GM18499 (cell line): ENCODE data around the gene IL16.

Experiments
- ATAC-seq: cut with Tn5 transposase; IDR thresholded peaks from one replicate; pipeline ENCODE4 v1.9.1; 2021; ENCODE audit warnings: moderate number of reproducible peaks; ENCODE audit not compliant: insufficient read depth, unreplicated experiment

Gene IL16

GRCh38 chr15:81254277-81254915, 57.7 kb downstream of the IL16 start:
- ATAC-seq, result no peak

- ATAC-seq, result no peak
Observed at GRCh38 chr15:81254916-81255290, 58.2 kb downstream of the IL16 start.

GRCh38 chr15:81255315-81255957, 58.8 kb downstream of the IL16 start:
- no peak for ATAC-seq

- ATAC-seq, result no peak
Observed at GRCh38 chr15:81255958-81256320, 59.3 kb downstream of the IL16 start.

GRCh38 chr15:81256916-81257315, 60.2 kb downstream of the IL16 start:
- ATAC-seq, result no peak

- no peak for ATAC-seq
Observed at GRCh38 chr15:81257435-81257834, 60.8 kb downstream of the IL16 start.

- no peak for ATAC-seq
Observed at GRCh38 chr15:81258455-81258854, 61.8 kb downstream of the IL16 start.

GRCh38 chr15:81259760-81260298, 63.1 kb downstream of the IL16 start:
- no peak for ATAC-seq

- no peak for ATAC-seq
Observed at GRCh38 chr15:81261172-81261811, 64.6 kb downstream of the IL16 start.

GRCh38 chr15:81263477-81263876, 66.8 kb downstream of the IL16 start:
- no peak for ATAC-seq

GRCh38 chr15:81264072-81264857, 67.6 kb downstream of the IL16 start:
- no peak for ATAC-seq

- no peak for ATAC-seq
Observed at GRCh38 chr15:81265256-81265943, 68.7 kb downstream of the IL16 start.

- ATAC-seq, result no peak
Observed at GRCh38 chr15:81265944-81266775, 69.5 kb downstream of the IL16 start.

GRCh38 chr15:81268340-81268739, 71.7 kb downstream of the IL16 start:
- no peak for ATAC-seq

- no peak for ATAC-seq
Observed at GRCh38 chr15:81268881-81269601, 72.4 kb downstream of the IL16 start.

- ATAC-seq, result no peak
Observed at GRCh38 chr15:81270188-81270587, 73.5 kb downstream of the IL16 start.

GRCh38 chr15:81270781-81271491, 74.3 kb downstream of the IL16 start:
- ATAC-seq, result no peak
